Midbrain (tissue), 1 donor: ENCODE results near the gene CHAC1.

Source experiments
- DNase-seq: peaks from one replicate; lab custom pipeline; 2025; lab: John Stamatoyannopoulos, UW

The CHAC1 gene, protein sequence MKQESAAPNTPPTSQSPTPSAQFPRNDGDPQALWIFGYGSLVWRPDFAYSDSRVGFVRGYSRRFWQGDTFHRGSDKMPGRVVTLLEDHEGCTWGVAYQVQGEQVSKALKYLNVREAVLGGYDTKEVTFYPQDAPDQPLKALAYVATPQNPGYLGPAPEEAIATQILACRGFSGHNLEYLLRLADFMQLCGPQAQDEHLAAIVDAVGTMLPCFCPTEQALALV

GRCh38 chr15:40952901-40953712 is at the start of gene CHAC1:
TSS of gene CHAC1 (plus strand) at chr15:40953471. CDS start at chr15:40953584, 113 bp downstream.
- peak; percentile 90 for DNase-seq

DNA sequence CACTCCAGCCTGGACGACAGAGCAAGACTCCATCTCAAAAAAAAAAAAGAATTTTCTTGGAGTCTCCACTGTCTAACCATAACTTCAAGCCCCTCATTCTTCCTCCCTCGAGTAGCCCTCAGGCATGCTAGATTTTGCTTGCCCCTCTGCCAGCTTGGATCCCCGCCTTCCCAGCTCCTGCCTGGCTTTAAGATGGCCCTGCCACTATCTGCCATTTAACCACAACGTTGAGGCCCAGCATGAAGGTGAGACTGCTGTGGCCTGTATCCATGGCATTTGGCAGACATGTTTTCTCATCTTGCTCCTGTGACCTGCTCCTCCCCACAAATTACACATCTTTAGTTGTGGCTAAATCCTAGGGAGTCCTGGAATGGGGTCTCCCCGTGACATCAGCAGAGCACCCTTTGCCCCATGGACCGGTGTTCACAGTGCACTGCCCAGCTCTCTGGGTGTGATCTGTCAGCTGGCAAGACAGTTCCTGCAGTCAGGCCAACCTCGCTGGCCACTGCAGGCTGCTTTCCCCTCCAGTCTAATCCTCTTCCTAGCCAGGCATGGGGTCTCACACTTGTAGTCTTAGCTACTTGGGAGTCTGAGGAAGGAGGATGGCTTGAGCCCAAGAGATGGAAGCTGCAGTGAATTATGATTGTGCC is 48.6 kb upstream of the CHAC1 start:
- DNase-seq = no peak

DNA sequence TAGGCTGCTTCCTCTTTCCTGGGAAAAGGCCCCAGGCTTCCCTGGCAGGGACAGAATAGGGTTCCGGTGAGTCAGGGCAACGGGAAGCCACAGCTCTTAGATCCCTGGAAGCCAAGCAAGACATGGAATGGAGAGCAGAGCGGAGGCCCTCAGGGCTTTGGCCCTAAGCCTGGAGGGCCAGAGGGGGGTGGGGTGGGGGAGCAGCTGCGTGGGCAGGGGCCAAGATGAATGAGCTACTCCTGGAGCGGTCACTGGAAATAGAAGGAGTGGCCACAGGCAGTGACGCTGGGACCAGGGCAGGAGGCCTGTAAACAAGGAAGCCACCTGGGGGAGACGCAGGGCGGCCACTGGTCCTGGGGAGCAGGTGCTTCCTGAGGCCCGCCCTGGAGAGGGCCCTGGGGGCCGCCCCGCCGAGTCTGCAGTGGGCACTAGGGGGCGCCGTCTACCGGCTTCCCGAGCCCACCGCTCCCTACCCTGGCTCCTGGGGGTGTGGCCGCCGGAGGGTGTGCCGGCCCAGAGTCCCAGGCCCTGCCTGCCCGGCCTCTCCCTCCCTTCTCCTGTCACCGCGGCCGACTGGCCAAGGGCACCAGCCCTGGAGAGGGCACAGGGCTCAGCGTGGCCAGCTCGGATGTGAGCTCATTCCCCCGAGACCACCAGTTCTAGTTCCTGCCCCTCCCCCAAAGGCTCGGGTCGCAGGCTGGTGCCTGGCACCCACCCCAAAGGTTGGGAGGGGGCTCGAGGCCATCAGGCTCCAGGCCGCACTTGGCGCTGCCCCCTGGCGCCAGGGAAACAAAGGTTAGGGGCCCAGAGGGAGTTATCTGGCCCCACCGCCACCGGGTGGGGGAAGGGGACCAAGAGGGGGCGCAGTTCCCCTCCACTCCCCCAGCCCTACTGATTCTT is 46.9 kb upstream of the CHAC1 start:
- peak; percentile 67 for DNase-seq

- peak; percentile 28 for DNase-seq
Observed at GRCh38 chr15:40906991-40907802, 46.1 kb upstream of the CHAC1 start.

DNA sequence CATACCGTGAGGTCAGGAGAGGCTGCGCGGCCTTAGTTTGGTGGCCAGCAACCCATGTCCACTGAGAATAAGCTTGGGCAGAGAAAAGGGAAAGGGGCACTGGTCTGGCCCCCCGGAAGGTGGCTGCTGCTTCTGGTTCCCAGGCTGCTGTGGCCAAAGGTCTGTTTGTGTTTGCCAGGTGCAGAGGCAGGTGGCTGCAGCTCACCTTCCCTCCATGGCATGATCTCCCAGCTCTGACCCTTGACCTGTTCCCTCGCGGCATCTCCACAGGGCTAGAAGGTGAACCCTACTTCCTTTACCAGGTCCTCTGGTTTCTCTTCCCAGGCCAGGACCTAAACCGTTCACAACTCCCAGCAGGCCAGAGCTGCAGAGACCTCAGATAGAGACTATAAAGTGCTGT is 45.2 kb upstream of the CHAC1 start:
- DNase-seq = no peak

DNA sequence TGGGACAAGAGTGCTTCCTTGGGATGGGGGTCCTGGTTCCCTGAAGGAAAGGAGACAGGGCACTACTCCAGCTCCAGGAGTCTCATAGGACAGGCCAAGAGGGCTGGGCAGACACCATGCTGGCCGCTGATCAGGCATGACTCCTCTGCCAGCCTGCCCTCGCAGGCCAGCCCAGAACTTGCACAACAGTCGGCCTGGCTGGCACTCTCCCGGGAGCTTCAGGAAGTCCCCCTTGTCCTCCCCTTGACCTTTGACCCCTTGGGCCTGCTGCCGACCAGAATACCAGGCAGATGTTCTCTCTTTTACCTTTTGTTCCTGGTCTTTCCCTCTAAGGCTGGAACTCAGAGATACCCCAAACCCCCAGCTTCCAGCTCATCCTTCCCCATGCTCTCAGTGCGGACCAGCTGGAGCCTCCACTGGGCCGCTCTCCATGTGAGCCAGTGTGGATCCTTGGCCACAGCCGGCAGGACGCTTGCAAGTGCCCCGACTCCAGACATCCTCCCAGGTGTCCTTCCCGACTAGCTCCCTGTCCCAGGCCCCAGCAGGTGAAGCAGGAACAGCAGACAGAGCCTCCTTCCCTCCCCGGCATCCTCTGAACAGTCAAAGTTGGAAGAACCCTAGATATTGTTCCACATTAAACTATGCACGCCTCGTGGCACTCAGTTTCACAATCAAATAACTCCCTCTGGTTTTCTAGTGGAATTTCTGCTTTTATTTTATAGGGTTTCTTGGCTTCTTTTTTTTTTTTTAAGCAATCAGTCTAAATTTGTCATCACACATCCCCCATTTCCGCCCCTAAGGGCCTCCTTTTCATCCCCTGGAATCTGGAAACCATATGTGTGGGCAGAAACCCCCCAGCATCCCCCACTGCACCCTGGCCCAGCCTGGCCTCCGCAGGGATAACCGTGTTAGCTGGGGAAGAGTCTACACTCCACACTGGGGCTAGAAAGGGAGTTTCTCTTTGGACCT is 43.3 kb upstream of the CHAC1 start:
- DNase-seq = no peak

GRCh38 chr15:40911141-40911540 is 42.1 kb upstream of the CHAC1 start:
- no peak for DNase-seq

- no peak for DNase-seq
Observed at GRCh38 chr15:40911693-40912092, 41.6 kb upstream of the CHAC1 start.

DNA sequence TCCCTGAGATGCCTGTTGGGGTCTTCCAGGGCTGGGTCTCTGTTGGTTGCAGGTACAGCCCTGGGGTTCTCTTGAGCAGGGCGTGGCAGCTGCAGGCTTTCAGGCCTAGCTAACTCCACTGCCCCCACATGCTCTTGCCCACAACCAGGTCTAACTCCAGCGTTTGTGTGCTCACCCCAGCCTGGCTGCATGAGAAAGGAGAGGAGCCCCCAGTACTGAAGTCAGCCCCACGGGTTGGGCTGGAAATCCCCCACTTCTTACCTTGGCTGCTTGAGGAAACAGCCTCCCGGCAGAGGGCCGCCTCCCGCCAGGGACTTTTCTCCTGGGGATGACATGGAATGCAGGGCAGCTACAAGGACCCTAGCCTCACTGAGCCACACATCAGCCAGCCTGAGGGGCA is 40.8 kb upstream of the CHAC1 start:
- DNase-seq = no peak

- no peak for DNase-seq
Observed at GRCh38 chr15:40914013-40914412, 39.3 kb upstream of the CHAC1 start.

- DNase-seq = no peak
Observed at GRCh38 chr15:40914486-40914885, 38.8 kb upstream of the CHAC1 start.

DNA sequence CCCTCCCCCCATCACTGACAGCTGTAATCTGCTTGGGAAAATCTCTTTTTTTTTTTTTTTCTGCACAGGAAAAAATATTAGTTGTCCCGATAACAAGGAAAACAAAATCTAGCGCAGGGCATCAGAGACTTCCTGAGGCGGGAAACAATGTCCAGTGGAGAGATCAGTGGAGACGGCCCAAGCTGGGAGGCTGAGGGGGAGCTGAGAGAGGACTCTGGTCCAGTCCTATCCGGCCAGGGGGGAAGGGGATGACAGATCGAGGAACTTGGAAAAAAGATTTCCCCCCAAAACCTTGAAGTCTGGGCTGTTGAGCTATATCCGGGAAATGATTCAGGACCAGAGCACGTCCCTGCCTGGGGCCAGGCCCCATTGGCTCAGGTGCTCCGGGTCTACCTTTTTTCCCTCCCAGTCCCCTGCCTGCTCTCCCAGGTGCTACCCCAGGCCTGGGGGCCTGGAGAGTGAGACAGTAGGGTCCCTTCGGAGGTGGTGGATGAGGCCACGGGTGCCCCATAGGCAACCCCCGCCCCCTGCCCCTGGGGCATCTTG is 38.1 kb upstream of the CHAC1 start:
- DNase-seq = no peak

GRCh38 chr15:40915679-40916078 is 37.6 kb upstream of the CHAC1 start:
- no peak for DNase-seq

GRCh38 chr15:40917585-40917984 is 35.7 kb upstream of the CHAC1 start:
- no peak for DNase-seq

DNA sequence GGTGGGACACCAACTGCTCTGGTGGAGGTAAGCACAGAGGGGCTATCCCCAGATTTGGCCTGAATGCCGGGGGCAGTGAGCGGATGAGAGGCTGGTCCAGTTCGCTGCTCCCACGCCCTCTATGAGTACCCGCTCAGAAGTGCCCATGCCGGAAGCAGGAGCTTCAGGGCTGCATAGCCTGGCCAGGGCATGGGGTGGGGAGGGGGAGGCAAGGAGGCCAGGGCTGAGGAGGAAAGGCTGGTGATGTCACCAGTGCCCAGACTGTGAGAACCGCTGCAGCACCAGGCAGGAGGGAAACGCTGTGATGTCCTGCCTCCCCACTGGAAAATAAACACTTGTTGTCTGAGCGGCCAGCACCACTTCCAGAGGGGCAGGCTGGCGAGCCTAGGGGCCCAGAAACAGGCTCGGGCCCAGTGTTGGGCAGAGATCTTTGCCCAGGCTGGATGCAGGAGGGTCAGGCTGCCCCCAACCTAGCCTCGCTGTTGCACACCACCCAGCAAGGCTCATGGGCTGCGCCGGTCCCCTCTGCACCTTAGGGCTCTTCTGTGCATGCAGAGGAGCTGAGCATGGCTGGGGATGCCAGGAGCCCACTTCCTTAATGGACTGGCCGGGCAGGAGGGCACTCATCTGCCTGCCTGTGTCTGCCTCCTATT is 35.0 kb upstream of the CHAC1 start:
- no peak for DNase-seq

DNA sequence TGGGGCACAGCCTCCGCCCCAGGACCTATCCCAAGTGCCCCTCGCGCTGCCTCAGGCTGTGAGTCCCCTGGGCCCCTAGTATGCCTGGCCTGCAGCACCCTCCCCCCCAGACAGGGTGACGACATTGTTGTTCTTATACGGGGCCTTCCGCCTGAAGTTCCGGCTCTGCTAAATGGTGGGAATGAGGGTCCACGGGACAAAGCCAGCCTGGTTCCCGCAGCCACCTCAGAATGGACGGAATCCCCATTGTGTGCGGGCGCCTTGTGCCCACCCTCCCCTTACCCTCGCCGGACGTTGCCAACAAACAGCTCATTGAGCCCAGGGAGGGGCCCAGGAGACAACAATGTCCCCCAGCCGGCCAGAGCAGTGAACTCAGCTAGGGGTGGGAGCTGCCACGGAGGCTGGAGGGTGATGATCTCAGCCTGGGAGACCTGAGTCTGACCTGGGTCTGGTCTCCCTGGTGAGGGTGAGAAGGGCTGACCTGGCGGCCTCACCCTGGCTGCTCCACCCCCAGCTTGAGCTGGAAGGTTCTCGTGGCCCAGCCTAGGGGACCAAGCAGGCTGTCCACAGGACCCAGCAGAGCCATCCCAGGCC is 34.4 kb upstream of the CHAC1 start:
- no peak for DNase-seq

- no peak for DNase-seq
Observed at GRCh38 chr15:40921949-40922607, 31.2 kb upstream of the CHAC1 start.

- no peak for DNase-seq
Observed at GRCh38 chr15:40922608-40923005, 30.7 kb upstream of the CHAC1 start.
